ENCODE measurements around the gene TYW5.

The TYW5 gene

GRCh38 chr2:199929262-199929661 lies 26.0 kb downstream of the TYW5 start:
- Histone ChIP-seq H2AK5ac (ENCODE audit: low read length) (no peak overlapping the region), H3K23ac (ENCODE audit: low read length) (no peak overlapping the region), H3K27me3 (ENCODE audit: insufficient read depth, low read length, poor library complexity) (no peaks in the 10 kb centered on the region), H3K36me3 (ENCODE audit: control insufficient read depth, insufficient read depth, low read length) (peaks cover 1% of the 10 kb centered on the region), H2BK120ac (ENCODE audit: low read depth, low read length) (no peak overlapping the region), H3K4me2 (ENCODE audit: low read length) (no peak overlapping the region), H3K4ac (ENCODE audit: low read depth, low read length) (no peak overlapping the region), H4K5ac (ENCODE audit: low read length) (no peak overlapping the region), H4K8ac (ENCODE audit: low read depth, low read length) (no peak overlapping the region), H3K18ac (ENCODE audit: low read length) (no peak overlapping the region), H3K27ac (ENCODE audit: low read depth, low read length) (no peak overlapping the region), H3K4me1 (ENCODE audit: control insufficient read depth, low read depth, low read length) (no peaks in the 10 kb centered on the region), H3K9ac (ENCODE audit: low read length) (no peak overlapping the region), H2BK5ac (ENCODE audit: low read length) (no peak overlapping the region), H3K56ac (ENCODE audit: low read length) (no peak overlapping the region), H3K79me2 (ENCODE audit: control insufficient read depth, insufficient read depth, low read length) (no peaks in the 10 kb centered on the region), H2BK15ac (replicated peaks; ENCODE audit: low read depth) (no peak overlapping the region), H3K4me3 (ENCODE audit: low read length) (no peak overlapping the region), H3K79me1 (ENCODE audit: low read length) (no peaks in the 10 kb centered on the region)
- WGBS (ENCODE audit: extremely low coverage, insufficient coverage, low lambda C conversion rate), result no CpG with 5 or more reads among the region's 2 CpGs
- DNase-seq, result no peak

DNA sequence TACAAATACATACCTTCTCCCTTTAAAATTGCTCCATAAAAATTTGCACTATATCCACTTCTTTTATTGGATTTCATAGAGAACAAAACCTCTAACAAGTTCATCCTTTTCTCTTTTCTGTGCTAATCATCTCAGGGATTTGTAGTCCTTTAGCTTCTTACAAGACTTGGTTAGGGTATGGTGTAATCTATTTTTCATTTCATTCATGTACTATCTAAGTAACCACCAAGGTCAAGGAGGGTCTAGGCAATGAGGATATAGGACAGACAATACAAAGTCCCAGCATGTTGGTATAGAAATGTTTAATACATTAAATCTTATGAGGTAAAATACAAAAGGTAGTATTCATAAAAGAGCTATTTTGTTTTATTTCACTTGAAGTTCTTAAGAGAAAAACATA lies 26.7 kb downstream of the TYW5 start:
- H3K27me3 ChIP-seq (ENCODE audit: insufficient read depth, low read length, poor library complexity), result no peaks in the 10 kb centered on the region
- H3K79me2 ChIP-seq (ENCODE audit: control insufficient read depth, insufficient read depth, low read length), result peaks cover 4% of the 10 kb centered on the region
- no peak overlapping the region for H2AK5ac ChIP-seq (ENCODE audit: low read length)
- H4K5ac ChIP-seq (ENCODE audit: low read length), result no peak overlapping the region
- no peak overlapping the region for H3K4ac ChIP-seq (ENCODE audit: low read depth, low read length)
- H3K4me1 ChIP-seq (ENCODE audit: control insufficient read depth, low read depth, low read length), result no peaks in the 10 kb centered on the region
- H3K4me3 ChIP-seq (ENCODE audit: low read length), result no peak overlapping the region
- H2BK120ac ChIP-seq (ENCODE audit: low read depth, low read length), result no peak overlapping the region
- H3K27ac ChIP-seq (ENCODE audit: low read depth, low read length), result no peak overlapping the region
- H3K36me3 ChIP-seq (ENCODE audit: control insufficient read depth, insufficient read depth, low read length), result peaks cover 1% of the 10 kb centered on the region
- H2BK5ac ChIP-seq (ENCODE audit: low read length), result no peak overlapping the region
- no peak overlapping the region for H3K9ac ChIP-seq (ENCODE audit: low read length)
- H3K4me2 ChIP-seq (ENCODE audit: low read length), result no peak overlapping the region
- H2BK15ac ChIP-seq (replicated peaks; ENCODE audit: low read depth), result no peak overlapping the region
- H3K23ac ChIP-seq (ENCODE audit: low read length), result no peak overlapping the region
- H3K18ac ChIP-seq (ENCODE audit: low read length), result no peak overlapping the region
- H3K56ac ChIP-seq (ENCODE audit: low read length), result no peak overlapping the region
- DNase-seq, result no peak
- H4K8ac ChIP-seq (ENCODE audit: low read depth, low read length), result no peak overlapping the region
- peaks cover 3% of the 10 kb centered on the region for H3K79me1 ChIP-seq (ENCODE audit: low read length)

- Histone ChIP-seq H3K79me1 (ENCODE audit: low read length) (peaks cover 3% of the 10 kb centered on the region), H2BK15ac (replicated peaks; ENCODE audit: low read depth) (no peak overlapping the region), H3K4me1 (ENCODE audit: control insufficient read depth, low read depth, low read length) (no peaks in the 10 kb centered on the region), H2AK5ac (ENCODE audit: low read length) (no peak overlapping the region), H3K4me2 (ENCODE audit: low read length) (no peak overlapping the region), H3K18ac (ENCODE audit: low read length) (no peak overlapping the region), H2BK120ac (ENCODE audit: low read depth, low read length) (no peak overlapping the region), H2BK5ac (ENCODE audit: low read length) (no peak overlapping the region), H3K56ac (ENCODE audit: low read length) (no peak overlapping the region), H3K4me3 (ENCODE audit: low read length) (no peak overlapping the region), H3K9ac (ENCODE audit: low read length) (no peak overlapping the region), H3K36me3 (ENCODE audit: control insufficient read depth, insufficient read depth, low read length) (peaks cover 1% of the 10 kb centered on the region), H3K79me2 (ENCODE audit: control insufficient read depth, insufficient read depth, low read length) (peaks cover 4% of the 10 kb centered on the region), H3K27me3 (ENCODE audit: insufficient read depth, low read length, poor library complexity) (no peaks in the 10 kb centered on the region), H4K8ac (ENCODE audit: low read depth, low read length) (no peak overlapping the region), H3K4ac (ENCODE audit: low read depth, low read length) (no peak overlapping the region), H4K5ac (ENCODE audit: low read length) (no peak overlapping the region), H3K27ac (ENCODE audit: low read depth, low read length) (no peak overlapping the region), H3K23ac (ENCODE audit: low read length) (no peak overlapping the region)
- WGBS (ENCODE audit: extremely low coverage, insufficient coverage, low lambda C conversion rate), result no CpG with 5 or more reads among the region's 2 CpGs
- DNase-seq, result no peak
These were observed 27.1 kb downstream of the TYW5 start for GRCh38 chr2:199928226-199928625.

- Histone ChIP-seq H2AK5ac (ENCODE audit: low read length) (no peak overlapping the region), H2BK15ac (replicated peaks; ENCODE audit: low read depth) (no peak overlapping the region), H3K56ac (ENCODE audit: low read length) (no peak overlapping the region), H4K5ac (ENCODE audit: low read length) (no peak overlapping the region), H2BK5ac (ENCODE audit: low read length) (no peak overlapping the region), H3K36me3 (ENCODE audit: control insufficient read depth, insufficient read depth, low read length) (no peaks in the 10 kb centered on the region), H4K8ac (ENCODE audit: low read depth, low read length) (no peak overlapping the region), H3K4me2 (ENCODE audit: low read length) (no peak overlapping the region), H3K18ac (ENCODE audit: low read length) (no peak overlapping the region), H3K4me1 (ENCODE audit: control insufficient read depth, low read depth, low read length) (no peaks in the 10 kb centered on the region), H3K23ac (ENCODE audit: low read length) (no peak overlapping the region), H3K4me3 (ENCODE audit: low read length) (no peak overlapping the region), H2BK120ac (ENCODE audit: low read depth, low read length) (no peak overlapping the region), H3K79me2 (ENCODE audit: control insufficient read depth, insufficient read depth, low read length) (peaks cover 12% of the 10 kb centered on the region), H3K27ac (ENCODE audit: low read depth, low read length) (no peak overlapping the region), H3K9ac (ENCODE audit: low read length) (no peak overlapping the region), H3K79me1 (ENCODE audit: low read length) (peaks cover 4% of the 10 kb centered on the region), H3K4ac (ENCODE audit: low read depth, low read length) (no peak overlapping the region), H3K27me3 (ENCODE audit: insufficient read depth, low read length, poor library complexity) (no peaks in the 10 kb centered on the region)
- WGBS (ENCODE audit: extremely low coverage, insufficient coverage, low lambda C conversion rate), result no CpG with 5 or more reads among the region's 1 CpG
- DNase-seq, result no peak
These were observed 28.5 kb downstream of the TYW5 start for GRCh38 chr2:199926806-199927205.

GRCh38 chr2:199923924-199924323 lies 31.4 kb downstream of the TYW5 start:
- H3K18ac ChIP-seq (ENCODE audit: low read length), result no peak overlapping the region
- H2BK120ac ChIP-seq (ENCODE audit: low read depth, low read length), result no peak overlapping the region
- no peak overlapping the region for H3K56ac ChIP-seq (ENCODE audit: low read length)
- WGBS (ENCODE audit: extremely low coverage, insufficient coverage, low lambda C conversion rate), result no CpG with 5 or more reads among the region's 2 CpGs
- H2AK5ac ChIP-seq (ENCODE audit: low read length), result no peak overlapping the region
- no peak overlapping the region for H2BK15ac ChIP-seq (replicated peaks; ENCODE audit: low read depth)
- no peak overlapping the region for H3K9ac ChIP-seq (ENCODE audit: low read length)
- peaks cover 9% of the 10 kb centered on the region for H3K79me1 ChIP-seq (ENCODE audit: low read length)
- H3K23ac ChIP-seq (ENCODE audit: low read length), result no peak overlapping the region
- H2BK5ac ChIP-seq (ENCODE audit: low read length), result no peak overlapping the region
- H3K4me3 ChIP-seq (ENCODE audit: low read length), result no peak overlapping the region
- no peak for DNase-seq
- no peaks in the 10 kb centered on the region for H3K27me3 ChIP-seq (ENCODE audit: insufficient read depth, low read length, poor library complexity)
- no peak overlapping the region for H4K8ac ChIP-seq (ENCODE audit: low read depth, low read length)
- no peak overlapping the region for H3K4me2 ChIP-seq (ENCODE audit: low read length)
- H4K5ac ChIP-seq (ENCODE audit: low read length), result no peak overlapping the region
- no peak overlapping the region for H3K4ac ChIP-seq (ENCODE audit: low read depth, low read length)
- no peaks in the 10 kb centered on the region for H3K36me3 ChIP-seq (ENCODE audit: control insufficient read depth, insufficient read depth, low read length)
- H3K27ac ChIP-seq (ENCODE audit: low read depth, low read length), result no peak overlapping the region
- H3K4me1 ChIP-seq (ENCODE audit: control insufficient read depth, low read depth, low read length), result no peaks in the 10 kb centered on the region
- peaks cover 24% of the 10 kb centered on the region for H3K79me2 ChIP-seq (ENCODE audit: control insufficient read depth, insufficient read depth, low read length)

DNA sequence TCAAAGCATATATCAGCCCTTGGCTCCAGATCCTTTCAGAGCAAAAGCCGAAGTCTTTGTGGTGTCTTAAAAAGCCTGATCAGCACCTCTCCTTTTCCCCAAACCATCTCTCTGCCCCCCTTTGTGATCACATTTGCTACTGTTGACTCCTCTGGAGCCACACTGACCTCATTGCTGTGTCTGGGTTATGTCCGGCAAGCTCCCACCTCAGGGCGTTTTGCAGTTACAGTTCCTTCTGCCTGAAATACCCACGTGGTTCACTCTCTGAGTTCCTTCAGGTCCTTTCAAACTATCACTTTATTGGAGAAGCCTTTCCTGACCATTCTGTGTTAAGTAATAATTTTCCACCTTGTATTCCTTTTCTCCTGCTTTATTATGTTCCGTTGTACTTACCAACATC lies 32.4 kb downstream of the TYW5 start:
- Histone ChIP-seq H3K36me3 (ENCODE audit: control insufficient read depth, insufficient read depth, low read length) (no peaks in the 10 kb centered on the region), H3K4me2 (ENCODE audit: low read length) (no peak overlapping the region), H3K27ac (ENCODE audit: low read depth, low read length) (no peak overlapping the region)

More for the DNA sequence above, 32.4 kb downstream of the TYW5 start:
- Histone ChIP-seq H2BK120ac (ENCODE audit: low read depth, low read length) (no peak overlapping the region), H3K4me3 (ENCODE audit: low read length) (no peak overlapping the region), H3K18ac (ENCODE audit: low read length) (no peak overlapping the region), H3K27me3 (ENCODE audit: insufficient read depth, low read length, poor library complexity) (no peaks in the 10 kb centered on the region), H3K4me1 (ENCODE audit: control insufficient read depth, low read depth, low read length) (no peaks in the 10 kb centered on the region), H3K23ac (ENCODE audit: low read length) (no peak overlapping the region), H3K9ac (ENCODE audit: low read length) (no peak overlapping the region), H4K5ac (ENCODE audit: low read length) (no peak overlapping the region), H3K56ac (ENCODE audit: low read length) (no peak overlapping the region), H3K79me1 (ENCODE audit: low read length) (peaks cover 9% of the 10 kb centered on the region), H3K79me2 (ENCODE audit: control insufficient read depth, insufficient read depth, low read length) (peaks cover 30% of the 10 kb centered on the region), H2BK5ac (ENCODE audit: low read length) (no peak overlapping the region), H3K4ac (ENCODE audit: low read depth, low read length) (no peak overlapping the region), H2AK5ac (ENCODE audit: low read length) (no peak overlapping the region), H4K8ac (ENCODE audit: low read depth, low read length) (no peak overlapping the region), H2BK15ac (replicated peaks; ENCODE audit: low read depth) (no peak overlapping the region)
- WGBS (ENCODE audit: extremely low coverage, insufficient coverage, low lambda C conversion rate), result no CpG with 5 or more reads among the region's 5 CpGs
- DNase-seq, result peak; percentile 66
